ENCODE results near the gene GLT8D1.
"Not testable (repeated sequence)": the region's sequence is repeated elsewhere in the genome, so short reads cannot be mapped to it uniquely, and the experiment has no call there.

The GLT8D1 gene

GRCh38 chr3:52679811-52680210 lies 25.8 kb downstream of the GLT8D1 start:
- DNase-seq (ENCODE audit: low spot score) = no peak

GRCh38 chr3:52679199-52679538 lies 26.4 kb downstream of the GLT8D1 start:
- DNase-seq (ENCODE audit: low spot score) = no peak

- no peak for DNase-seq (ENCODE audit: low spot score)
These were observed 27.1 kb downstream of the GLT8D1 start for GRCh38 chr3:52678265-52679198.

GRCh38 chr3:52676201-52676600 lies 29.4 kb downstream of the GLT8D1 start:
- DNase-seq (ENCODE audit: low spot score) = not testable (repeated sequence)

GRCh38 chr3:52671676-52672075 lies 33.9 kb downstream of the GLT8D1 start:
- no peak for DNase-seq (ENCODE audit: low spot score)

- no peak for DNase-seq (ENCODE audit: low spot score)
These were observed 34.7 kb downstream of the GLT8D1 start for GRCh38 chr3:52670621-52671521.

GRCh38 chr3:52663098-52663497 lies 42.5 kb downstream of the GLT8D1 start:
- DNase-seq (ENCODE audit: low spot score) = no peak

- DNase-seq (ENCODE audit: low spot score) = no peak
These were observed 45.5 kb downstream of the GLT8D1 start for GRCh38 chr3:52660046-52660445.

GRCh38 chr3:52655895-52656294 lies 49.7 kb downstream of the GLT8D1 start:
- no peak for DNase-seq (ENCODE audit: low spot score)

- no peak for DNase-seq (ENCODE audit: low spot score)
These were observed 54.0 kb downstream of the GLT8D1 start for GRCh38 chr3:52651592-52651991.

GRCh38 chr3:52650439-52650838 lies 55.2 kb downstream of the GLT8D1 start:
- no peak for DNase-seq (ENCODE audit: low spot score)

GRCh38 chr3:52649461-52650210 lies 56.0 kb downstream of the GLT8D1 start:
- DNase-seq (ENCODE audit: low spot score) = no peak

GRCh38 chr3:52645549-52645948 lies 60.0 kb downstream of the GLT8D1 start:
- DNase-seq (ENCODE audit: low spot score) = no peak
